Panc1 (cell line): Measurements from ENCODE around the gene EHD1. TPM values are rescaled to one million over a fixed set of nuclear protein-coding genes. Genes with fewer than 3 reads are reported as not detected.

Experiments
- ATAC-seq: fragments of 200-7000 bp; cut with Tn5 transposase; 2 replicates; pipeline ENCODE4 v1.9.1; 2020; ENCODE audit warnings: mild to moderate bottlenecking, moderate library complexity
- BruUV-seq: library from RNA; stranded (reverse); fragments of 400-500 nt; replicated peaks from 2 replicates; lab custom pipeline; 2021; lab: Mats Ljungman, UMichigan
- CTCF ChIA-PET: fragments of 300-600 bp; sonication (Branson Sonifier 250); formaldehyde crosslinking; loops from one replicate; lab custom pipeline; 2022; ENCODE audit warnings: antibody characterized with exemption; lab: Charles Lee
- POLR2A ChIA-PET: fragments of 300-600 bp; sonication (Branson Sonifier 250); formaldehyde crosslinking; loops from one replicate; lab custom pipeline; 2022; ENCODE audit warnings: antibody characterized with exemption; lab: Charles Lee
- DNase-seq: peaks from one replicate; pipeline ENCODE4 v3.0.0-alpha.2; 2010; ENCODE audit warnings: low read depth, low spot score
- H3K27ac ChIP-seq: 2 replicates; pipeline ENCODE4 v1.5.1; 2011; ENCODE audit warnings: mild to moderate bottlenecking, low read length, inconsistent platforms
- H3K27me3 ChIP-seq: fragments of 200-500 bp; sonication (Bioruptor generic); 2 replicates; pipeline ENCODE4 v1.6.0; 2014; ENCODE audit warnings: low read length, inconsistent platforms; ENCODE audit not compliant: control insufficient read depth, insufficient read depth
- H3K36me3 ChIP-seq: fragments of 200-500 bp; sonication (Bioruptor generic); 2 replicates; pipeline ENCODE4 v1.5.1; 2014; ENCODE audit warnings: inconsistent platforms, mild to moderate bottlenecking, low read length, moderate library complexity; ENCODE audit not compliant: control insufficient read depth, insufficient read depth
- H3K4me1 ChIP-seq: 2 replicates; pipeline ENCODE4 v1.5.1; 2011; ENCODE audit warnings: inconsistent platforms, mild to moderate bottlenecking, low read length, moderate library complexity; ENCODE audit not compliant: control insufficient read depth, insufficient read depth
- H3K4me3 ChIP-seq, 2 experiments: 2 replicates each; pipeline ENCODE4 v1.5.1; 2011 to 2012; ENCODE audit warnings: low read depth in 2 of 2, low read length in 2 of 2, mild to moderate bottlenecking in 2 of 2, inconsistent platforms in 1 of 2, moderate library complexity in 1 of 2
- H3K9me3 ChIP-seq: fragments of 200-500 bp; sonication (Bioruptor generic); 2 replicates; pipeline ENCODE4 v1.5.1; 2014; ENCODE audit warnings: low read depth, mild to moderate bottlenecking, inconsistent platforms, low read length, moderate library complexity; ENCODE audit not compliant: control insufficient read depth, insufficient read depth
- POLR2AphosphoS5 ChIP-seq: IDR thresholded peaks from 2 replicates; pipeline ENCODE4 v1.6.1; 2012; ENCODE audit warnings: mild to moderate bottlenecking, low read depth, low read length, moderate library complexity
- SIN3A ChIP-seq: IDR thresholded peaks from 2 replicates; pipeline ENCODE4 v1.6.1; 2012; ENCODE audit warnings: low read depth, mild to moderate bottlenecking, low read length, moderate library complexity, borderline replicate concordance; ENCODE audit not compliant: insufficient read depth
- TCF7L2 ChIP-seq: IDR thresholded peaks from 2 replicates; pipeline ENCODE4 v1.6.1; 2011; ENCODE audit warnings: mild to moderate bottlenecking, low read depth, low read length, inconsistent platforms
- in situ Hi-C: cut with HindIII; loops from 2 replicates; pipeline ENCODE4 v1.10.0; 2016; ENCODE audit warnings: low sequenced_read_pairs, low pct_unique_long_range_greater_than_20kb
- intact Hi-C: fragments of 100-400 bp; cut with micrococcal nuclease; formaldehyde crosslinking; loops from one replicate; pipeline ENCODE4 v1.10.0; 2022; ENCODE audit not compliant: unreplicated experiment
- total RNA-seq: library from RNA; stranded (reverse); gene quantifications from one replicate; pipeline ENCODE4 v1.2.1, GENCODE V29; 2021; ENCODE audit not compliant: unreplicated experiment
- TF ChIP-seq, protein P1 (sequence below): fragments of 450-650 bp; IDR thresholded peaks from 2 replicates; pipeline ENCODE4 v1.5.1; 2017; ENCODE audit warnings: mild to moderate bottlenecking
- TF ChIP-seq, protein P2 (sequence below), 2 experiments: IDR thresholded peaks; 2 replicates each; pipeline ENCODE4 v1.6.1; 2011 to 2012; ENCODE audit warnings: low read depth in 2 of 2, control low read depth in 1 of 2, low read length in 1 of 2, mild to moderate bottlenecking in 1 of 2, moderate library complexity in 1 of 2; ENCODE audit not compliant: insufficient read depth in 1 of 2

Gene EHD1
- total RNA-seq, 1 experiment from 2014 or later, result 186 TPM

DNA sequence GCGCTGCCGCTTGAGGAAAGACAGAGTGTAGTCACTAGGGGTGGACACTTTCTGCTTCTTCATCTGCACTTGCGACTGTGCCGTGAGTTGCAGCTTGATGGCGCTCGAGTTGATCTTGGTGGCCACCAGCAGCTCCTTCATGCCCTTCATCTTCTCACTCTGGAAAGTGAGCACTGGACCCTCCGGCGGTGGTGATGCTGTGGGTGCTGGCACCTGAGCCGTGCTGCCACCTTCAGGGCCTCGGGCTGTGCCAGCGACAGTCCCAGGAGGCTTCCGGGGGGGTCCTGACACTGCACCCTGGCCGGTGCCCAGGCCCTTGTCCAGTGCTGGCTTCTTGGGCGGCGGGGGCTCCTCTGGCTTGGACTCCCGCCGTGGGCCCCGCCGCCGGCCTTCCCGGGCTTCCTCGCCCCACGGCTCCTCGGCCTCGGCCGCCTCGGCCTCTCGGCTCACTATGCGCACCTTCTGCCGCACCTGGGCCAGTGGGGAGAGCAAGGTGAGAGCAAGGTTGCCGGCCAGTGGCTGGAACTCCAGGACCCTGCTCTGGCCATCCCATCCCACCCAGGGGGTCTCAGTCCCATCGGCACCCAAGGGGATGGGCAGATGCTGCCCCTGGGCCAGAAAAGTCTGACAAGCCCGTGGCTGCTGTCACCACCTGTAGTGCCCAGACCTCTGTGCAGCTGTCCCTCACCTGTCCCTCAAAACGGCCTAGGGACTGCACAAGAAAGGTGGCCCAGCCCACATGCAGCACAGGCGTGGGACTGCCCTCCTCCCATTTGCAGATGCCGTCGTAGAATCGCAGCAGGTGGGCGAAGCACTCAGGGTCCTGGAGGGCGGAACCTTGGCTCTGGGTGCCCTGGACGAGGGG is 73.8 kb downstream of the EHD1 start:
- intact Hi-C loops, result no loop called here
- in situ Hi-C loops, result no loop called here
- H3K27ac ChIP-seq, result peak overlapping the region; percentile 74
- no peaks in the 10 kb centered on the region for H3K9me3 ChIP-seq
- H3K4me3 ChIP-seq, result peak overlapping the region in 1 of 2 experiments; percentile 86; a peak in 2 of 4 replicates
- H3K27me3 ChIP-seq, result no peaks in the 10 kb centered on the region
- H3K4me1 ChIP-seq, result peaks cover 23% of the 10 kb centered on the region
- ChIA-PET POLR2A (interaction anchor here (0.8 kb wide), 1 partner anchor 30 kb away, joined by 3 read pairs; no protein-coding TSS in a partner anchor), CTCF (no interaction called here)
- ATAC-seq (no peak), DNase-seq (no peak)
- BruUV-seq, result no TSS peak
- TF ChIP-seq, protein P1, sequence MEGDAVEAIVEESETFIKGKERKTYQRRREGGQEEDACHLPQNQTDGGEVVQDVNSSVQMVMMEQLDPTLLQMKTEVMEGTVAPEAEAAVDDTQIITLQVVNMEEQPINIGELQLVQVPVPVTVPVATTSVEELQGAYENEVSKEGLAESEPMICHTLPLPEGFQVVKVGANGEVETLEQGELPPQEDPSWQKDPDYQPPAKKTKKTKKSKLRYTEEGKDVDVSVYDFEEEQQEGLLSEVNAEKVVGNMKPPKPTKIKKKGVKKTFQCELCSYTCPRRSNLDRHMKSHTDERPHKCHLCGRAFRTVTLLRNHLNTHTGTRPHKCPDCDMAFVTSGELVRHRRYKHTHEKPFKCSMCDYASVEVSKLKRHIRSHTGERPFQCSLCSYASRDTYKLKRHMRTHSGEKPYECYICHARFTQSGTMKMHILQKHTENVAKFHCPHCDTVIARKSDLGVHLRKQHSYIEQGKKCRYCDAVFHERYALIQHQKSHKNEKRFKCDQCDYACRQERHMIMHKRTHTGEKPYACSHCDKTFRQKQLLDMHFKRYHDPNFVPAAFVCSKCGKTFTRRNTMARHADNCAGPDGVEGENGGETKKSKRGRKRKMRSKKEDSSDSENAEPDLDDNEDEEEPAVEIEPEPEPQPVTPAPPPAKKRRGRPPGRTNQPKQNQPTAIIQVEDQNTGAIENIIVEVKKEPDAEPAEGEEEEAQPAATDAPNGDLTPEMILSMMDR, result no peak
- TF ChIP-seq SIN3A, result no peak
- TF ChIP-seq POLR2AphosphoS5, result no peak
- H3K36me3 ChIP-seq, result no peaks in the 10 kb centered on the region; the same call in 1 of the 2 replicates

DNA sequence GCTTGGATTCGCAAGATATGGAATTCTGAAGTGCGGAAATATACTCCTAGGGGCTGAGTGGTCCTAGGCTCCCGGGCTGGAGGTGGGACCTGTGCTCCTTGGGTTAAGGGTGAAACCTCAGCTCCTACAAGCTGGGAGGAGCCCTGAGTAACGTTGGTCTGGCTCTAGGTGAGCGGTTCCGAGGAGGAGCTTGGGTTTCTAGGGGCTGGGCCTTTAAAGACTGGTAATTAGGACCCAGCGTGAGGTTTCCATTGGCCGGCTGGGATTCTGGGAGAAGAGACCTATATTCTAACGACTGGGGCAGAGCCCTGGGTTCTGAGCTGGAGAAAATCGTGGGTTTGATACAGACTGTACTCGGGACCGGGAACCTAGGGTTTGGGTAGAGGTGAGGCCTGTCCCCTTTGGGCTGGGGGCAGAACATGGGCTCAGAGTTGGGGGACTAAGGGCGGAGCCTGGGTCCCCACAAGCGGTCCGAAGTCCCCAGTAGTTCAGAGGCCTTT is 74.5 kb downstream of the EHD1 start:
- peak overlapping the region; percentile 75 to 86 for H3K4me3 ChIP-seq
- H3K9me3 ChIP-seq, result no peaks in the 10 kb centered on the region
- TSS peak; percentile 94 for BruUV-seq
- ChIA-PET POLR2A (interaction anchor here (0.8 kb wide), 1 partner anchor 31 kb away, joined by 3 read pairs; no protein-coding TSS in a partner anchor), CTCF (interaction anchor here (0.7 kb wide), 1 partner anchor 74 kb away, joined by 5 read pairs; the partner anchor contains the start of gene EHD1)
- H3K4me1 ChIP-seq, result peaks cover 18% of the 10 kb centered on the region
- TF ChIP-seq TCF7L2 (0 out of 2 replicates have a peak, but pooled peaks have one; percentile 17), POLR2AphosphoS5 (no peak)
- no peaks in the 10 kb centered on the region for H3K27me3 ChIP-seq
- in situ Hi-C loops, result no loop called here
- DNase-seq (no peak), ATAC-seq (peak; percentile 59)
- intact Hi-C loops, result no loop called here
- H3K27ac ChIP-seq, result peak overlapping the region; percentile 74
- no peaks in the 10 kb centered on the region; the same call in 1 of the 2 replicates for H3K36me3 ChIP-seq

DNA sequence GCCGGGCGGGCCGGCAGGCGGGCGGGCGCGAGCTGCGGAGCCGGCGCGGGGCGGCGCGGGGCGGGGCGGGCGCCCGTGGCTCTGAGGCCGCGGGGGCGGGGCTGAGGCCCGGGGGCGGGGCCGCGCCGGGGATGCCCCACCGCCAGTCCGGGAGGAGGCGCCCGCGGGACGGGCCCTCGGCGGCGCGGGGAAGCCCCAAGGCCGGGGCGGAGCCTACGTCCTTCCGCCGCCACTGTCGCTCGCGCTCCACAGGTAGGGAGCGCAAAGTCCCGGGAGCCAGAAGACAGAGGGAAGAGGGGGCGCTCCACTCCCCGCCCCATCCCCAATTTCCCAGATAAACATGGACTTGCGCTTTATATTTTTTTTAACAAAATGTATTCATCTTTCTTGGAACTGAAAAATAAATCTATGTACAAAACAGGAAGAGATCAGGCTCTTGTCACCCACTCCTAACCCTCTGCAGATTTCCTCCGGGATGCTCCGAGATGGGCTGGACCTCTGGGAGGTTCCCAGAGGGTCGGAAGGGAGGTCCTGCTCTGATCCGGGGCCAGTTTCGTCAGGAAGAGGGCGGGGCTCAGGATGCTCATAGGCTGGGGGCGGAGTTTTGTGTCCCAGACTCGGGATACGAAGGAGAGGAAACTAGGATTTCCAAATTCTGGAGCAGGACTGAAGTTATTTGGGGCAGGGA is 75.1 kb downstream of the EHD1 start, which contains the start of gene MAP4K2:
Gene MAP4K2, minus strand, starts transcription at position 57 of the 688 bp plus-strand sequence. CDS start 65 bp downstream, outside the sequence.
- Histone ChIP-seq H3K4me1 (peaks cover 18% of the 10 kb centered on the region), H3K36me3 (no peaks in the 10 kb centered on the region; the same call in 1 of the 2 replicates), H3K9me3 (no peaks in the 10 kb centered on the region), H3K27me3 (no peaks in the 10 kb centered on the region), H3K4me3 (peak within 1 kb of the TSS; percentile 75 to 86), H3K27ac (peak within 1 kb of the TSS; percentile 81)
- in situ Hi-C loops, result no loop called here
- TF ChIP-seq SIN3A, result 0 out of 2 replicates have a peak, but pooled peaks have one; percentile 11
- TF ChIP-seq, protein P2, sequence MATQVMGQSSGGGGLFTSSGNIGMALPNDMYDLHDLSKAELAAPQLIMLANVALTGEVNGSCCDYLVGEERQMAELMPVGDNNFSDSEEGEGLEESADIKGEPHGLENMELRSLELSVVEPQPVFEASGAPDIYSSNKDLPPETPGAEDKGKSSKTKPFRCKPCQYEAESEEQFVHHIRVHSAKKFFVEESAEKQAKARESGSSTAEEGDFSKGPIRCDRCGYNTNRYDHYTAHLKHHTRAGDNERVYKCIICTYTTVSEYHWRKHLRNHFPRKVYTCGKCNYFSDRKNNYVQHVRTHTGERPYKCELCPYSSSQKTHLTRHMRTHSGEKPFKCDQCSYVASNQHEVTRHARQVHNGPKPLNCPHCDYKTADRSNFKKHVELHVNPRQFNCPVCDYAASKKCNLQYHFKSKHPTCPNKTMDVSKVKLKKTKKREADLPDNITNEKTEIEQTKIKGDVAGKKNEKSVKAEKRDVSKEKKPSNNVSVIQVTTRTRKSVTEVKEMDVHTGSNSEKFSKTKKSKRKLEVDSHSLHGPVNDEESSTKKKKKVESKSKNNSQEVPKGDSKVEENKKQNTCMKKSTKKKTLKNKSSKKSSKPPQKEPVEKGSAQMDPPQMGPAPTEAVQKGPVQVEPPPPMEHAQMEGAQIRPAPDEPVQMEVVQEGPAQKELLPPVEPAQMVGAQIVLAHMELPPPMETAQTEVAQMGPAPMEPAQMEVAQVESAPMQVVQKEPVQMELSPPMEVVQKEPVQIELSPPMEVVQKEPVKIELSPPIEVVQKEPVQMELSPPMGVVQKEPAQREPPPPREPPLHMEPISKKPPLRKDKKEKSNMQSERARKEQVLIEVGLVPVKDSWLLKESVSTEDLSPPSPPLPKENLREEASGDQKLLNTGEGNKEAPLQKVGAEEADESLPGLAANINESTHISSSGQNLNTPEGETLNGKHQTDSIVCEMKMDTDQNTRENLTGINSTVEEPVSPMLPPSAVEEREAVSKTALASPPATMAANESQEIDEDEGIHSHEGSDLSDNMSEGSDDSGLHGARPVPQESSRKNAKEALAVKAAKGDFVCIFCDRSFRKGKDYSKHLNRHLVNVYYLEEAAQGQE (IDR thresholded peaks at IDR 0.05; ENCODE audit: insufficient read depth in 1 of 2, low read depth in 2 of 2, low read length in 1 of 2), result no peak
- peak; percentile 66; the same call in 1 of the 2 replicates for TF ChIP-seq TCF7L2
- TF ChIP-seq, protein P1, result no peak; the same call in 1 of the 2 replicates
- peak; percentile 68 for TF ChIP-seq POLR2AphosphoS5
- intact Hi-C loops, result no loop called here
- ATAC-seq, result peak; percentile 92
- ChIA-PET CTCF (interaction anchor here (0.7 kb wide), 1 partner anchor 75 kb away, joined by 5 read pairs; the partner anchor contains the start of gene EHD1), POLR2A (interaction anchor here (0.8 kb wide), 1 partner anchor 31 kb away, joined by 3 read pairs; no protein-coding TSS in a partner anchor)
- BruUV-seq, result no TSS peak
- DNase-seq, result peak; percentile 70
